Kidney (tissue), 14 donors: ENCODE data around the gene TACSTD2. TPM values are rescaled to one million over a fixed set of nuclear protein-coding genes. Genes with fewer than 3 reads are reported as not detected.

ENCODE experiments used
- DNase-seq, 5 donors: peaks; one replicate each; pipeline ENCODE4 v3.0.0-alpha.2; 2013 to 2020
- FAIRE-seq: peaks from 2 replicates; lab custom pipeline; 2012; peaks lifted over from hg19 to GRCh38; lab: Jason Lieb, UNC
- H3K27ac ChIP-seq, 2 donors: one replicate each; pipeline ENCODE4 v1.7.0; 2013; ENCODE audit warnings: low read depth in 2 of 2, low read length in 2 of 2, inconsistent platforms in 1 of 2
- H3K27me3 ChIP-seq: one replicate; pipeline ENCODE4 v1.7.1; 2013; ENCODE audit warnings: low read length, inconsistent platforms; ENCODE audit not compliant: control insufficient read depth, insufficient read depth
- H3K36me3 ChIP-seq, 3 donors: one replicate each; pipeline versions ENCODE4 v1.7.0 to v1.7.1; 2013; ENCODE audit warnings: low read length in 3 of 3, control low read depth in 1 of 3, inconsistent platforms in 1 of 3; ENCODE audit not compliant: insufficient read depth in 3 of 3, control insufficient read depth in 2 of 3
- H3K4me1 ChIP-seq, 3 donors: one replicate each; pipeline versions ENCODE4 v1.7.0 to v1.7.1; 2013; ENCODE audit warnings: low read length in 3 of 3, inconsistent platforms in 1 of 3, low read depth in 1 of 3; ENCODE audit not compliant: control insufficient read depth in 2 of 3, insufficient read depth in 2 of 3
- H3K4me3 ChIP-seq, 3 donors: one replicate each; pipeline versions ENCODE4 v1.7.0 to v1.8.1; 2013; ENCODE audit warnings: low read length in 3 of 3, control low read depth in 1 of 3, inconsistent platforms in 1 of 3
- H3K9ac ChIP-seq, 3 donors: one replicate each; pipeline versions ENCODE4 v1.7.0 to v1.7.1; 2013; ENCODE audit warnings: low read length in 3 of 3, control low read depth in 1 of 3, inconsistent platforms in 1 of 3
- H3K9me3 ChIP-seq, 3 donors: one replicate each; pipeline versions ENCODE4 v1.7.0 to v1.7.1; 2013; ENCODE audit warnings: low read length in 3 of 3, control low read depth in 1 of 3, inconsistent platforms in 1 of 3; ENCODE audit not compliant: control insufficient read depth in 2 of 3, insufficient read depth in 1 of 3
- CTCF ChIP-seq: IDR thresholded peaks from 3 replicates; pipeline ENCODE4 v1.5.1; 2012; ENCODE audit warnings: mild to moderate bottlenecking, moderate library complexity, borderline replicate concordance; ENCODE audit not compliant: insufficient read depth; ENCODE audit errors: extremely low read depth
- intact Hi-C: fragments of 100-400 bp; cut with DNase I; formaldehyde crosslinking; loops from one replicate; pipeline ENCODE4 v1.11.1; 2022
- polyA plus RNA-seq: library from polyadenylated mRNA; stranded (reverse); fragments of 350-450 nt; fragmentation: Illumina TruSeq; extraction: RNeasy Lipid Tissue Mini Kit (QIAGEN cat#74804); gene quantifications from one replicate; pipeline ENCODE4 v1.2.3, GENCODE V29; 2014; ENCODE audit warnings: low read depth, low replicate concordance; ENCODE audit not compliant: insufficient read depth
- total RNA-seq: library from RNA; stranded (reverse); fragmentation: NEBNext Ultra II Directional; extraction: Animal tissue kit (Norgen Biotek cat#: 25700); gene quantifications from one replicate; pipeline ENCODE4 v1.2.1, GENCODE V29; 2021
- donor health status: control.
- donor health status: control.
- donor health status: control.
- donor health status: control.
- donor health status: control.
- donor health status: DM: yes; HTN: yes; CAD: no.
- donor health status: Normal renal cell carcinoma (clear cell type).

TACSTD2 gene
- total and polyA plus RNA-seq, 2 donors from 2014 or later = 127 to 502 TPM

- Histone ChIP-seq H3K9me3 (no peaks in the 10 kb centered on the region), H3K27me3 (no peaks in the 10 kb centered on the region), H3K4me3 (no peak overlapping the region), H3K9ac (no peak overlapping the region), H3K27ac (no peak overlapping the region), H3K4me1 (peaks cover 0 to 5% (median 0%) of the 10 kb centered on the region in 3 donors), H3K36me3 (no peaks in the 10 kb centered on the region)
- FAIRE-seq = no peak
- intact Hi-C loops = no loop called here
- TF ChIP-seq CTCF = no peak
- DNase-seq = no peak
Measured at GRCh38 chr1:58597996-58598395, 20.9 kb upstream of the TACSTD2 start.

GRCh38 chr1:58597076-58597475 is 20.0 kb upstream of the TACSTD2 start:
- no peak for TF ChIP-seq CTCF
- Histone ChIP-seq H3K9me3 (no peaks in the 10 kb centered on the region), H3K27ac (no peak overlapping the region), H3K36me3 (no peaks in the 10 kb centered on the region), H3K4me1 (peaks cover 3 to 10% (median 5%) of the 10 kb centered on the region in 3 donors), H3K27me3 (no peaks in the 10 kb centered on the region), H3K9ac (no peak overlapping the region), H3K4me3 (no peak overlapping the region)
- FAIRE-seq (no peak), DNase-seq (no peak)
- intact Hi-C loops = no loop called here

- no peak for DNase-seq
- H3K27ac ChIP-seq = no peak overlapping the region
- H3K9ac ChIP-seq = no peak overlapping the region
- no peak for TF ChIP-seq CTCF
- no peak for FAIRE-seq
- intact Hi-C loops = no loop called here
- no peaks in the 10 kb centered on the region for H3K27me3 ChIP-seq
- H3K4me3 ChIP-seq = no peak overlapping the region
- peaks cover 5 to 10% (median 5%) of the 10 kb centered on the region in 3 donors for H3K4me1 ChIP-seq
- H3K9me3 ChIP-seq = no peaks in the 10 kb centered on the region
- H3K36me3 ChIP-seq = no peaks in the 10 kb centered on the region
Measured at GRCh38 chr1:58596631-58597052, 19.6 kb upstream of the TACSTD2 start.

GRCh38 chr1:58594546-58594945 is 17.5 kb upstream of the TACSTD2 start:
- H3K27ac ChIP-seq = no peak overlapping the region
- intact Hi-C loops = no loop called here
- peaks cover 5 to 10% (median 5%) of the 10 kb centered on the region in 3 donors for H3K4me1 ChIP-seq
- DNase-seq (peak in 4 of 5 donors; percentile 65 to 81 (median 74)), FAIRE-seq (no peak)
- no peaks in the 10 kb centered on the region for H3K27me3 ChIP-seq
- no peak for TF ChIP-seq CTCF
- no peak overlapping the region for H3K9ac ChIP-seq
- H3K4me3 ChIP-seq = no peak overlapping the region
- H3K9me3 ChIP-seq = no peaks in the 10 kb centered on the region
- no peaks in the 10 kb centered on the region for H3K36me3 ChIP-seq
